Measurements from ENCODE around the gene TOMT. TPM values are rescaled to one million over a fixed set of nuclear protein-coding genes. Genes with fewer than 3 reads are reported as not detected.
"Not testable (repeated sequence)": the region's sequence is repeated elsewhere in the genome, so short reads cannot be mapped to it uniquely, and the experiment has no call there.

The TOMT gene
- total and polyA plus RNA-seq, 2 donors = not detected

DNA sequence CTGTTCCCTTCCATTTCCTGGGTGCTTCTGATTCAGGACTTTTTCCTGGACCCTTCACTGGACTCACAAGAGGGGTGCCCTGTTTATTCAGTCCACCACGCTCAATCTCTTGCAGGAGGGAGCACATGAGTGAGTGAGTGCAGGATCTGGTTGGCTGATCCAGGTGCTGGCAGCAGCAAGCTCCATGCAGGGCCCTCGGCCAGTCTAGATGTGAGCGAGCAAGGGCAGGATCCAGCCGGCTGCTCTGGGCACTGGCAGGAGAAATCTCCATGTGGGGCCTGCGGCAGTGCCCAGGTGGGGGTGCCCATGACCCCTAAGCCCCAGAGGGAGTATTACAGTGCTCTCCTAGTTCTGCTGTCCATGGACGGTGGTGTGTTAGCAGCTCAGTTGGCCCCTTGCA is 18.3 kb downstream of the TOMT start:
- no peak overlapping the region for H3K4me3 ChIP-seq (ENCODE audit: low read depth, low read length)
- H3K4me1 ChIP-seq (ENCODE audit: insufficient read depth) = no peaks in the 10 kb centered on the region
- H3K27ac ChIP-seq (ENCODE audit: low read depth) = no peak overlapping the region
- DNase-seq (ENCODE audit: extremely low spot score) = no peak
- no peaks in the 10 kb centered on the region for H3K36me3 ChIP-seq (ENCODE audit: insufficient read depth)
- WGBS = 87% methylated on average over 6 of the region's 6 CpGs

- DNase-seq (ENCODE audit: extremely low spot score) = no peak
- Histone ChIP-seq H3K4me1 (ENCODE audit: insufficient read depth) (no peaks in the 10 kb centered on the region), H3K36me3 (ENCODE audit: insufficient read depth) (no peaks in the 10 kb centered on the region), H3K27ac (ENCODE audit: low read depth) (no peak overlapping the region), H3K4me3 (ENCODE audit: low read depth, low read length) (no peak overlapping the region)
- WGBS = 60% methylated on average over 1 of the region's 1 CpG
Observed at GRCh38 chr11:72125956-72126355, 20.2 kb downstream of the TOMT start.

DNA sequence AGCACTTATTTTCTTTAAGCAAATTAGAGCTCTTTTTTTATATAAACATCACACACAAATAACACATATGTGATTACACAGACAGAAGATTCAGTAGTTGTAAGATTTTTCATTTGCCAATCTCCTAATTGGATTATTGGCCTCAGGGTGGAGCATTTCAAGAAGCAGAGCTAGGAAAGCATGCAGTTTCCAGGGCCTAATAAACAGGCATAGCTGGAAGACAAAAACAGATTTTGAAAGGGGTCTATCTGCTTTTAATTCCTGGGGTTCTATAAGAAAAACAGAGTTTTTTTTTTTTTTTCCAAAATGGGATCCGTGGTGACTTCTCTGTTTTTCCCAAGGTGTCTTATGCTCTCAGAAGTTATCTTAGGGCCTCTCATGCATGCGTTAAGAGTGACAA is 22.2 kb downstream of the TOMT start:
- no peaks in the 10 kb centered on the region for H3K4me1 ChIP-seq (ENCODE audit: insufficient read depth)
- 56% methylated on average over 2 of the region's 2 CpGs for WGBS
- no peaks in the 10 kb centered on the region for H3K36me3 ChIP-seq (ENCODE audit: insufficient read depth)
- no peak overlapping the region for H3K4me3 ChIP-seq (ENCODE audit: low read depth, low read length)
- no peak overlapping the region for H3K27ac ChIP-seq (ENCODE audit: low read depth)
- DNase-seq (ENCODE audit: extremely low spot score) = no peak

- Histone ChIP-seq H3K27ac (ENCODE audit: low read depth) (no peak overlapping the region), H3K4me3 (ENCODE audit: low read depth, low read length) (no peak overlapping the region), H3K4me1 (ENCODE audit: insufficient read depth) (no peaks in the 10 kb centered on the region), H3K36me3 (ENCODE audit: insufficient read depth) (no peaks in the 10 kb centered on the region)
- WGBS = 84% methylated on average over 3 of the region's 3 CpGs
- no peak for DNase-seq (ENCODE audit: extremely low spot score)
Observed at GRCh38 chr11:72129381-72129780, 23.7 kb downstream of the TOMT start.

GRCh38 chr11:72132646-72133045 is 26.9 kb downstream of the TOMT start:
- H3K4me1 ChIP-seq (ENCODE audit: insufficient read depth) = no peaks in the 10 kb centered on the region
- 83% methylated on average over 2 of the region's 2 CpGs for WGBS

DNA sequence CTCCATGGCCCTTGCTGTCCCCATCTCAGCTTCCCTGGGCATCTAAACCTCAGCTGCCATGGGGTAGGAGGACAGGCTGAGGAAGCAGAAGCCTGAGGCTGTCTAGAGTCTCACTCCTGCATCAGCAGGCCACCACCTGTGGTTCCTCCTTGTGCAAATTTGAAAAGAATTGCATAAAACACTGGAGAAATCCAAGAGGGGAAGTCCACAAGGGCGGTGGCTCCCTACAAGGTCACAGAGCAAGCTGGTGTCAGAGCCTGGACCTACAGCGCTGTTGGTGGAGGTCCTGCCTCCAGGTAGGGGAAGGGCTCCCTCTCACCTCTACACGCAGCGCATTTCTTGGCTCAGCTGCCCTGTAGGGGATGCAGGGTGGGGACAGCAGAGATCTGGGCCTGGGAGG is 29.7 kb downstream of the TOMT start, which contains the start of gene FOLR3:
FOLR3 (plus strand) TSS at position 253 of the 400 bp plus-strand sequence. CDS start 228 bp downstream, outside the sequence.
- not testable (repeated sequence) for H3K4me1 ChIP-seq (ENCODE audit: insufficient read depth); H3K36me3 ChIP-seq (ENCODE audit: insufficient read depth); H3K4me3 ChIP-seq (ENCODE audit: low read depth, low read length); DNase-seq (ENCODE audit: extremely low spot score); H3K27ac ChIP-seq (ENCODE audit: low read depth)
- WGBS = 86% methylated on average over 4 of the region's 4 CpGs

More at GRCh38 chr11:72132646-72133045, 26.9 kb downstream of the TOMT start:
- H3K27ac ChIP-seq (ENCODE audit: low read depth) = no peak overlapping the region
- no peaks in the 10 kb centered on the region for H3K36me3 ChIP-seq (ENCODE audit: insufficient read depth)
- DNase-seq (ENCODE audit: extremely low spot score) = no peak
- H3K4me3 ChIP-seq (ENCODE audit: low read depth, low read length) = no peak overlapping the region

DNA sequence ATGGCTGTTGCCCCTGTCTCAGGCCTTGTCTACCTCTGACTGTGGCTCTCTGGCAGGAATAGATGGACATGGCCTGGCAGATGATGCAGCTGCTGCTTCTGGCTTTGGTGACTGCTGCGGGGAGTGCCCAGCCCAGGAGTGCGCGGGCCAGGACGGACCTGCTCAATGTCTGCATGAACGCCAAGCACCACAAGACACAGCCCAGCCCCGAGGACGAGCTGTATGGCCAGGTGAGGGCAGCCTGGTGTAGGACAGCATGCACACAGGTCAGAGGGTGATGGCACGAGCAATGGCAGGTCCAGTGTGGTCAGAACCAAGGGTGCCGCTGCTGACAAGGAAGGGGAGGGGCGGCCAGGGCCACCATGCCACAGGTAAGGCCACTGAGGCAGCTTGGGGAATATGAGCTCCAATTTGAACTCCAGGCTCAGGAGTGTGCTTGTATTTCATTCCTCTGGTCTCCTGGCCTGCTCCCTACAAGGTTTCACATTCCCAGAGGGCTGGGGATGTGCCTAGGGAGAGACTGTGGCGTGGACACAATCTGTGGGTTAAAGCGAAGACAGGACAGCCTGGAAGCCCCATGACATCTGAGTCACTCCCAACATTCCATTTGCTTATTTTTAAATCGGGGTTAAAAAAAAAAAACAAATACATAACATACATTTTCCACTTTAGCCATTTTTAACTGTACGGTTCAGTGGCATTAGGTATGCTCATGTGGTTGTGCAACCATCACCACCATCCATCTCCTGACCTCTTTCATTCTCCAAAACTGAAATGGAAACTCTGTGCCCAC is 30.4 kb downstream of the TOMT start:
- no peak for DNase-seq (ENCODE audit: extremely low spot score)
- Histone ChIP-seq H3K27ac (ENCODE audit: low read depth) (no peak overlapping the region), H3K4me3 (ENCODE audit: low read depth, low read length) (no peak overlapping the region), H3K36me3 (ENCODE audit: insufficient read depth) (no peaks in the 10 kb centered on the region), H3K4me1 (ENCODE audit: insufficient read depth) (no peaks in the 10 kb centered on the region)
- 86% methylated on average over 14 of the region's 14 CpGs for WGBS

GRCh38 chr11:72136684-72137262 is 31.0 kb downstream of the TOMT start:
- no peak for DNase-seq (ENCODE audit: extremely low spot score)
- Histone ChIP-seq H3K4me1 (ENCODE audit: insufficient read depth) (no peaks in the 10 kb centered on the region), H3K36me3 (ENCODE audit: insufficient read depth) (no peaks in the 10 kb centered on the region), H3K4me3 (ENCODE audit: low read depth, low read length) (no peak overlapping the region), H3K27ac (ENCODE audit: low read depth) (no peak overlapping the region)
- 94% methylated on average over 4 of the region's 4 CpGs for WGBS

- no peaks in the 10 kb centered on the region for H3K4me1 ChIP-seq (ENCODE audit: insufficient read depth)
- no peaks in the 10 kb centered on the region for H3K36me3 ChIP-seq (ENCODE audit: insufficient read depth)
- H3K27ac ChIP-seq (ENCODE audit: low read depth) = no peak overlapping the region
- 78% methylated on average over 12 of the region's 12 CpGs for WGBS
- DNase-seq (ENCODE audit: extremely low spot score) = no peak
- no peak overlapping the region for H3K4me3 ChIP-seq (ENCODE audit: low read depth, low read length)
Observed at GRCh38 chr11:72138821-72139390, 33.2 kb downstream of the TOMT start.

- WGBS = 92% methylated on average over 11 of the region's 11 CpGs
- Histone ChIP-seq H3K27ac (ENCODE audit: low read depth) (no peak overlapping the region), H3K4me1 (ENCODE audit: insufficient read depth) (no peaks in the 10 kb centered on the region)
Observed at GRCh38 chr11:72139500-72139899, 33.8 kb downstream of the TOMT start.

GRCh38 chr11:72140661-72141060 is 34.9 kb downstream of the TOMT start:
- Histone ChIP-seq H3K27ac (ENCODE audit: low read depth) (no peak overlapping the region), H3K4me3 (ENCODE audit: low read depth, low read length) (no peak overlapping the region), H3K4me1 (ENCODE audit: insufficient read depth) (no peaks in the 10 kb centered on the region), H3K36me3 (ENCODE audit: insufficient read depth) (no peaks in the 10 kb centered on the region)
- no peak for DNase-seq (ENCODE audit: extremely low spot score)
- WGBS = 93% methylated on average over 2 of the region's 2 CpGs

More at GRCh38 chr11:72139500-72139899, 33.8 kb downstream of the TOMT start:
- Histone ChIP-seq H3K36me3 (ENCODE audit: insufficient read depth) (no peaks in the 10 kb centered on the region), H3K4me3 (ENCODE audit: low read depth, low read length) (no peak overlapping the region)
- DNase-seq (ENCODE audit: extremely low spot score) = no peak

DNA sequence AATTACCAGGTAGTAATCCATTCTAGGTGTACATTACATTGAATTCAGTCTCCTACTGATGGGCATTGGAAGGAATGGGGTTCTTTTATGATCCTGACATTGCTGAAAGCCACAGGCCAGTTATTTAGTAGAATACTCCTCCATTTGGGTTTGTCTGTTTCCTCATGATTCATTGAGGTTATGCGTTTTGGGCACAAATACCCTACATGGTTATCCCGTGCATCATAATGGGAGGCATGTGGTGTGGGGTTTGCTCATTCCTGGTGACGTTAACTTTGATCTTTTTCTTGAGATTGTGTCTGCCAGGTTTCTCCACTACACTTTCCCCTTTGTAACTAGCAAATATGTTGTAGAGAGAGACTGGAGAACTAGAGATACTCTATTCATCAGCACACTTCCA is 35.3 kb downstream of the TOMT start:
- DNase-seq (ENCODE audit: extremely low spot score) = no peak
- 72% methylated on average over 3 of the region's 3 CpGs for WGBS
- no peak overlapping the region for H3K4me3 ChIP-seq (ENCODE audit: low read depth, low read length)
- no peaks in the 10 kb centered on the region for H3K36me3 ChIP-seq (ENCODE audit: insufficient read depth)
- H3K4me1 ChIP-seq (ENCODE audit: insufficient read depth) = no peaks in the 10 kb centered on the region
- H3K27ac ChIP-seq (ENCODE audit: low read depth) = no peak overlapping the region

- H3K4me1 ChIP-seq (ENCODE audit: insufficient read depth); H3K4me3 ChIP-seq (ENCODE audit: low read depth, low read length); DNase-seq (ENCODE audit: extremely low spot score); H3K36me3 ChIP-seq (ENCODE audit: insufficient read depth); H3K27ac ChIP-seq (ENCODE audit: low read depth): not testable (repeated sequence)
- 8% methylated on average over 1 of the region's 1 CpG for WGBS
Observed at GRCh38 chr11:72142086-72142485, 36.4 kb downstream of the TOMT start.

DNA sequence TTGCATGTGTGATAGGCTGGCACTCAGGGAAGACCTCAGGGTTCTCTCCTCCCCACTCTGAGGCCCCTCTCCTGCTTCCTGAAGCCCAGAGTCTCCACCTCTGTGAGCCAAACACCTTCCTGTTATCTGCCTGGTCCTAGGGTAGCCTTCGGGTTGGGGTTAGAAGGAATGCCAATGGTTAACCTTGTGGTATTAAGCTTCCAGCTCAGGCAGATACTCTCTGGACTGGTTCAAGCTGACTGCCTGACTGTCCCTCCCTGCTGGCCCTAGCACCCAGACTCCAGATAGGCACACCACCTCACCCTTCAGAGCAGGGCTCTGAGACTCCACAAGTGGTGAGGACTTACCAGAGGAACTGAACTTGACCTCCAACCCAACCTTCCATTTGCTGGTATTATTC is 36.8 kb downstream of the TOMT start:
- not testable (repeated sequence) for H3K36me3 ChIP-seq (ENCODE audit: insufficient read depth); H3K4me3 ChIP-seq (ENCODE audit: low read depth, low read length); DNase-seq (ENCODE audit: extremely low spot score); H3K4me1 ChIP-seq (ENCODE audit: insufficient read depth); H3K27ac ChIP-seq (ENCODE audit: low read depth)
- 48% methylated on average over 1 of the region's 1 CpG for WGBS

All from urinary bladder (tissue), 4 donors.